ENCODE results near the gene CAMK1D. TPM values are rescaled to one million over a fixed set of nuclear protein-coding genes. Genes with fewer than 3 reads are reported as not detected.

Gene CAMK1D
- total RNA-seq, 1 experiment from 2014 or later = 6.0 TPM

DNA sequence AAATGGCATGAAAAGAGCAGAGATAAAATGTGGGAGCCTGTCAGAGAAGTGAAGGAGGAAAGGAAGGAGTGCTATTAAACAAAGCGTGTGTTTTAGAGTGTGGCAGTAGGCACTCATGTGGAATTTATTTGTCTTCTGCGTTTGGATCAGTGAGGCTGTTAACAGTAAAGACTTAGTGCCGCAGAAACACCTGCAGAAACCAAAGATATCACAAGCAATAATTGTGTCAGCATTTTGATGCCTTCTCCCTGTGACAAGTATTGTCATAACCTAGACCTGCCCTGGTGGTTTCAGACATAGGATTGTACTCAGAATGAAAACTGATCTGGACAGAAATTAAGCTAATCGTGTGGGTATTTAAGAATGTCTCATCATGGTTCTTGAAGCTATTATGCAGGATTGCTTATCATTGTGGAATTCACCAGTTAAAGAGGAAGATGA is 191.0 kb downstream of the CAMK1D start:
- no TSS peak for BruUV-seq (replicated peaks)
- Histone ChIP-seq H3K27me3 (ENCODE audit: insufficient read depth, low read depth) (no peaks in the 10 kb centered on the region), H4K20me1 (ENCODE audit: insufficient read depth) (no peaks in the 10 kb centered on the region), H3K4me1 (replicated peaks; ENCODE audit: insufficient read depth) (no peaks in the 10 kb centered on the region), H3K4me2 (no peak overlapping the region), H3F3A (ENCODE audit: insufficient read depth, low read depth) (no peaks in the 10 kb centered on the region), H3K9me3 (ENCODE audit: insufficient read depth, low read depth) (no peaks in the 10 kb centered on the region), H3K9me2 (ENCODE audit: insufficient read depth) (no peaks in the 10 kb centered on the region), H3K36me3 (ENCODE audit: low read depth) (no peaks in the 10 kb centered on the region), H3K79me2 (ENCODE audit: low read depth) (no peaks in the 10 kb centered on the region), H2AFZ (no peak overlapping the region), H3K27ac (no peak overlapping the region), H3K4me3 (no peak overlapping the region)
- intact Hi-C loops (cut with micrococcal nuclease; ENCODE audit: unreplicated experiment) = no loop called here
- ChIA-PET POLR2A (ENCODE audit: unreplicated experiment) (no interaction called here), CTCF (interaction anchor here (0.7 kb wide), 1 partner anchor 106 kb away, joined by 7 read pairs; no protein-coding TSS in a partner anchor)
- no peak for TF ChIP-seq EZH2 (IDR thresholded peaks at IDR 0.05; ENCODE audit: low read depth)
- no peak for DNase-seq

- no peak overlapping the region for H2AFZ ChIP-seq
- ChIA-PET POLR2A (ENCODE audit: unreplicated experiment) (no interaction called here), CTCF (no interaction called here)
- H3K36me3 ChIP-seq (ENCODE audit: low read depth) = no peaks in the 10 kb centered on the region
- H3K79me2 ChIP-seq (ENCODE audit: low read depth) = no peaks in the 10 kb centered on the region
- H3K27me3 ChIP-seq (ENCODE audit: insufficient read depth, low read depth) = no peaks in the 10 kb centered on the region
- H4K20me1 ChIP-seq (ENCODE audit: insufficient read depth) = no peaks in the 10 kb centered on the region
- TF ChIP-seq CTCF (conservative IDR thresholded peaks at IDR 0.05) = no peak
- no peak for TF ChIP-seq EZH2 (IDR thresholded peaks at IDR 0.05; ENCODE audit: low read depth)
- no peak for DNase-seq
- H3F3A ChIP-seq (ENCODE audit: insufficient read depth, low read depth) = no peaks in the 10 kb centered on the region
- H3K9me3 ChIP-seq (ENCODE audit: insufficient read depth, low read depth) = no peaks in the 10 kb centered on the region
- intact Hi-C loops (cut with micrococcal nuclease; ENCODE audit: unreplicated experiment) = no loop called here
- BruUV-seq (replicated peaks) = no TSS peak
- H3K9me2 ChIP-seq (ENCODE audit: insufficient read depth) = no peaks in the 10 kb centered on the region
- no peak overlapping the region for H3K27ac ChIP-seq
- H3K4me1 ChIP-seq (replicated peaks; ENCODE audit: insufficient read depth) = no peaks in the 10 kb centered on the region
- no peak overlapping the region for H3K4me2 ChIP-seq
- no peak overlapping the region for H3K4me3 ChIP-seq
These were observed 192.2 kb downstream of the CAMK1D start for GRCh38 chr10:12541446-12542067.

GRCh38 chr10:12542133-12542670 is 192.9 kb downstream of the CAMK1D start:
- TF ChIP-seq CTCF (conservative IDR thresholded peaks at IDR 0.05) (no peak), EZH2 (IDR thresholded peaks at IDR 0.05; ENCODE audit: low read depth) (no peak)
- no peaks in the 10 kb centered on the region for H3K27me3 ChIP-seq (ENCODE audit: insufficient read depth, low read depth)
- CTCF ChIA-PET = no interaction called here

More at GRCh38 chr10:12542133-12542670, 192.9 kb downstream of the CAMK1D start:
- Histone ChIP-seq H3K36me3 (ENCODE audit: low read depth) (no peaks in the 10 kb centered on the region), H3K4me2 (no peak overlapping the region), H2AFZ (no peak overlapping the region), H3K27ac (no peak overlapping the region), H3K4me3 (no peak overlapping the region), H3K9me2 (ENCODE audit: insufficient read depth) (no peaks in the 10 kb centered on the region), H4K20me1 (ENCODE audit: insufficient read depth) (no peaks in the 10 kb centered on the region), H3F3A (ENCODE audit: insufficient read depth, low read depth) (no peaks in the 10 kb centered on the region), H3K79me2 (ENCODE audit: low read depth) (no peaks in the 10 kb centered on the region), H3K9me3 (ENCODE audit: insufficient read depth, low read depth) (no peaks in the 10 kb centered on the region), H3K4me1 (replicated peaks; ENCODE audit: insufficient read depth) (no peaks in the 10 kb centered on the region)
- intact Hi-C loops (cut with micrococcal nuclease; ENCODE audit: unreplicated experiment) = no loop called here
- no TSS peak for BruUV-seq (replicated peaks)
- no peak for DNase-seq
- POLR2A ChIA-PET (ENCODE audit: unreplicated experiment) = no interaction called here

Measured in PC-9 (cell line).